Measurements from ENCODE around the gene SPDYE2B.
"Not testable (repeated sequence)": the region's sequence is repeated elsewhere in the genome, so short reads cannot be mapped to it uniquely, and the experiment has no call there.

- TF ChIP-seq CTCF, POLR2A (IDR thresholded peaks at IDR 0.05): not testable (repeated sequence)
Observed at GRCh38 chr7:102673447-102674067, 23.4 kb downstream of the SPDYE2B start.

All from vagina (tissue), 2 donors.